Activated naive CD8-positive, alpha-beta T cell treated with anti-CD3 and anti-CD28 coated beads, Interleukin-2, amount 50 U/mL, for 24 hours (primary cell): ENCODE results near the gene GP1BA.
A peak's percentile ranks its signal among the peaks of the same experiment; 100 is the strongest.

Source experiments
- ATAC-seq: fragments of 150-1000 bp; cut with Tn5 transposase; one replicate; pipeline ENCODE4 v1.10.0; 2021
- DNase-seq: peaks from one replicate; pipeline ENCODE4 v3.0.0; 2021
- H3K27ac Mint-ChIP-seq: one replicate; pipeline ENCODE4 v1.8.0; 2021; ENCODE audit warnings: mild to moderate bottlenecking, mixed read lengths
- H3K27me3 Mint-ChIP-seq: one replicate; pipeline ENCODE4 v1.8.0; 2021; ENCODE audit warnings: mixed read lengths
- H3K36me3 Mint-ChIP-seq: one replicate; pipeline ENCODE4 v1.8.0; 2021; ENCODE audit warnings: low read depth, mixed read lengths
- H3K4me1 Mint-ChIP-seq: one replicate; pipeline ENCODE4 v1.8.0; 2021; ENCODE audit warnings: mixed read lengths
- H3K4me3 Mint-ChIP-seq: one replicate; pipeline ENCODE4 v1.8.0; 2021; ENCODE audit warnings: mild to moderate bottlenecking, moderate library complexity, mixed read lengths
- H3K9me3 Mint-ChIP-seq: one replicate; pipeline ENCODE4 v1.8.0; 2021; ENCODE audit warnings: mixed read lengths

The GP1BA gene

GRCh38 chr17:4967539-4968485 lies 35.7 kb downstream of the GP1BA start, which contains the start of gene SPAG7:
Gene SPAG7 (minus strand): TSS chr17:4967817. CDS start chr17:4967804, 13 bp downstream.
- Mint-ChIP-seq H3K27ac (no peak within 1 kb of the TSS), H3K36me3 (peaks cover 38% of the 10 kb centered on the region), H3K4me3 (no peak within 1 kb of the TSS), H3K27me3 (peaks cover 4% of the 10 kb centered on the region), H3K9me3 (no peaks in the 10 kb centered on the region), H3K4me1 (peaks cover 42% of the 10 kb centered on the region)
- peak; percentile 95 for DNase-seq
- ATAC-seq = peak; percentile 47

- H3K4me3 Mint-ChIP-seq = no peak overlapping the region
- peaks cover 39% of the 10 kb centered on the region for H3K36me3 Mint-ChIP-seq
- peak; percentile 58 for DNase-seq
These were observed 36.5 kb downstream of the GP1BA start for GRCh38 chr17:4968486-4969046.

GRCh38 chr17:4969047-4969550 lies 37.0 kb downstream of the GP1BA start:
- no peak overlapping the region for H3K27ac Mint-ChIP-seq
- peaks cover 44% of the 10 kb centered on the region for H3K4me1 Mint-ChIP-seq
- ATAC-seq (peak; percentile 48), DNase-seq (peak; percentile 64)
- H3K4me3 Mint-ChIP-seq = no peak overlapping the region
- peaks cover 43% of the 10 kb centered on the region for H3K36me3 Mint-ChIP-seq
- peaks cover 4% of the 10 kb centered on the region for H3K27me3 Mint-ChIP-seq
- no peaks in the 10 kb centered on the region for H3K9me3 Mint-ChIP-seq

More at GRCh38 chr17:4968486-4969046, 36.5 kb downstream of the GP1BA start:
- Mint-ChIP-seq H3K4me1 (peaks cover 42% of the 10 kb centered on the region), H3K9me3 (no peaks in the 10 kb centered on the region), H3K27me3 (peaks cover 4% of the 10 kb centered on the region), H3K27ac (no peak overlapping the region)
- ATAC-seq = no peak

- Mint-ChIP-seq H3K9me3 (no peaks in the 10 kb centered on the region), H3K27me3 (peaks cover 4% of the 10 kb centered on the region), H3K27ac (no peak overlapping the region), H3K4me3 (no peak overlapping the region), H3K36me3 (peaks cover 47% of the 10 kb centered on the region), H3K4me1 (peaks cover 44% of the 10 kb centered on the region)
- ATAC-seq (peak; percentile 31), DNase-seq (peak; percentile 62)
These were observed 37.6 kb downstream of the GP1BA start for GRCh38 chr17:4969551-4970173.

GRCh38 chr17:4970273-4970672 lies 38.2 kb downstream of the GP1BA start:
- peaks cover 4% of the 10 kb centered on the region for H3K27me3 Mint-ChIP-seq
- H3K4me1 Mint-ChIP-seq = peaks cover 41% of the 10 kb centered on the region
- no peak overlapping the region for H3K4me3 Mint-ChIP-seq
- ATAC-seq (no peak), DNase-seq (no peak)
- H3K9me3 Mint-ChIP-seq = no peaks in the 10 kb centered on the region
- H3K36me3 Mint-ChIP-seq = peaks cover 50% of the 10 kb centered on the region
- H3K27ac Mint-ChIP-seq = no peak overlapping the region

GRCh38 chr17:4971826-4972225 lies 39.7 kb downstream of the GP1BA start:
- Mint-ChIP-seq H3K4me3 (no peak overlapping the region), H3K9me3 (no peaks in the 10 kb centered on the region), H3K27ac (peak overlapping the region; percentile 35), H3K4me1 (peaks cover 34% of the 10 kb centered on the region), H3K27me3 (peaks cover 4% of the 10 kb centered on the region), H3K36me3 (peaks cover 47% of the 10 kb centered on the region)
- DNase-seq = no peak
- no peak for ATAC-seq

GRCh38 chr17:4972322-4972721 lies 40.2 kb downstream of the GP1BA start:
- H3K4me1 Mint-ChIP-seq = peaks cover 34% of the 10 kb centered on the region
- peaks cover 48% of the 10 kb centered on the region for H3K36me3 Mint-ChIP-seq
- H3K9me3 Mint-ChIP-seq = no peaks in the 10 kb centered on the region
- ATAC-seq (no peak), DNase-seq (no peak)
- no peak overlapping the region for H3K4me3 Mint-ChIP-seq
- peak overlapping the region; percentile 53 for H3K27ac Mint-ChIP-seq
- H3K27me3 Mint-ChIP-seq = peaks cover 4% of the 10 kb centered on the region

GRCh38 chr17:4972752-4973151 lies 40.7 kb downstream of the GP1BA start:
- Mint-ChIP-seq H3K27ac (peak overlapping the region; percentile 53), H3K9me3 (no peaks in the 10 kb centered on the region)

GRCh38 chr17:4973256-4974114 lies 41.4 kb downstream of the GP1BA start:
- H3K27me3 Mint-ChIP-seq = peaks cover 4% of the 10 kb centered on the region
- ATAC-seq (no peak), DNase-seq (no peak)
- peaks cover 34% of the 10 kb centered on the region for H3K4me1 Mint-ChIP-seq
- no peak overlapping the region for H3K4me3 Mint-ChIP-seq
- no peaks in the 10 kb centered on the region for H3K9me3 Mint-ChIP-seq
- peaks cover 51% of the 10 kb centered on the region for H3K36me3 Mint-ChIP-seq
- H3K27ac Mint-ChIP-seq = peak overlapping the region; percentile 62

More at GRCh38 chr17:4972752-4973151, 40.7 kb downstream of the GP1BA start:
- peaks cover 50% of the 10 kb centered on the region for H3K36me3 Mint-ChIP-seq
- H3K27me3 Mint-ChIP-seq = peaks cover 4% of the 10 kb centered on the region
- no peak overlapping the region for H3K4me3 Mint-ChIP-seq
- ATAC-seq = no peak
- H3K4me1 Mint-ChIP-seq = peaks cover 34% of the 10 kb centered on the region
- no peak for DNase-seq

- ATAC-seq (no peak), DNase-seq (no peak)
- H3K27ac Mint-ChIP-seq = peak overlapping the region; percentile 62
- H3K4me3 Mint-ChIP-seq = no peak overlapping the region
- H3K36me3 Mint-ChIP-seq = peaks cover 51% of the 10 kb centered on the region
- no peaks in the 10 kb centered on the region for H3K9me3 Mint-ChIP-seq
- H3K27me3 Mint-ChIP-seq = peaks cover 3% of the 10 kb centered on the region
- peaks cover 27% of the 10 kb centered on the region for H3K4me1 Mint-ChIP-seq
These were observed 42.1 kb downstream of the GP1BA start for GRCh38 chr17:4974115-4974670.

GRCh38 chr17:4978726-4979125 lies 46.6 kb downstream of the GP1BA start:
- Mint-ChIP-seq H3K4me3 (no peak overlapping the region), H3K4me1 (peaks cover 19% of the 10 kb centered on the region), H3K36me3 (peaks cover 33% of the 10 kb centered on the region), H3K9me3 (no peaks in the 10 kb centered on the region), H3K27ac (peak overlapping the region; percentile 22), H3K27me3 (no peaks in the 10 kb centered on the region)
- DNase-seq (no peak), ATAC-seq (no peak)

- Mint-ChIP-seq H3K27ac (peak overlapping the region; percentile 12), H3K9me3 (no peaks in the 10 kb centered on the region), H3K4me3 (no peak overlapping the region), H3K4me1 (peaks cover 16% of the 10 kb centered on the region), H3K36me3 (peaks cover 23% of the 10 kb centered on the region), H3K27me3 (no peaks in the 10 kb centered on the region)
- ATAC-seq (peak; percentile 60), DNase-seq (peak; percentile 48)
These were observed 48.7 kb downstream of the GP1BA start for GRCh38 chr17:4980644-4981216.

GRCh38 chr17:4982305-4982704 lies 50.2 kb downstream of the GP1BA start:
- Mint-ChIP-seq H3K4me1 (peaks cover 24% of the 10 kb centered on the region), H3K27me3 (no peaks in the 10 kb centered on the region), H3K27ac (peak overlapping the region; percentile 58), H3K36me3 (peaks cover 21% of the 10 kb centered on the region), H3K4me3 (no peak overlapping the region), H3K9me3 (no peaks in the 10 kb centered on the region)
- ATAC-seq (no peak), DNase-seq (no peak)
